ENCODE measurements around the gene MAP3K4.

DNA sequence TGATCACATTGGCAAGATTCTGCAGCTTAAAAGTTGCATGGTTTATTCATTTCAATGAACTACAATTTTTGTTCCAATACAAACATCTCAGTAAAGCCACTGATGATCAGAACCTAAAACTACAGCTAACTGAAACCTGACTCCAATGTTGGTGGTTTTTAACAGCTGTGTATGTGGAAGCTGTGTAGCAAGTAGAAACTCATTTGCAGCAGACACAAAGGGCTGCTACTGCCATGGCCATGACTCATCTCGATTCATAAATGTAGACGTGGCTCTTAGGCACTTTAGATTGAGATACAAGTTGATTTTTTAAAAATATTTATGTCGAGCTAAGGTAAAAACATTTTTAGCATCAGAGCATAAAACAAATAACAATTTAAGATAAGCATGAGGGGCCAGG is 19.5 kb upstream of the MAP3K4 start:
- TF ChIP-seq CTCF (IDR thresholded peaks at IDR 0.05) (no peak), POLR2A (IDR thresholded peaks at IDR 0.05) (no peak)

Data from Peyer's patch (tissue), 4 donors.